HG03108 (cell line): Measurements from ENCODE around the gene DDX52.
A peak's percentile ranks its signal among the peaks of the same experiment; 100 is the strongest.
"Not testable (repeated sequence)": the region's sequence is repeated elsewhere in the genome, so short reads cannot be mapped to it uniquely, and the experiment has no call there.

Source experiments
- ATAC-seq: cut with Tn5 transposase; IDR thresholded peaks from one replicate; pipeline ENCODE4 v1.9.1; 2021; ENCODE audit warnings: moderate library complexity; ENCODE audit not compliant: unreplicated experiment

Gene DDX52

GRCh38 chr17:37657202-37657601 is 14.0 kb upstream of the DDX52 start:
- no peak for ATAC-seq

- ATAC-seq, result no peak
Measured at GRCh38 chr17:37651849-37652248, 8.6 kb upstream of the DDX52 start.

GRCh38 chr17:37650419-37651003 is 7.3 kb upstream of the DDX52 start:
- no peak for ATAC-seq

- no peak for ATAC-seq
Measured at GRCh38 chr17:37648555-37648954, 5.3 kb upstream of the DDX52 start.

- ATAC-seq, result no peak
Measured at GRCh38 chr17:37647856-37648255, 4.6 kb upstream of the DDX52 start.

GRCh38 chr17:37643869-37644268 is 623 bp upstream of the DDX52 start:
- ATAC-seq, result no peak

GRCh38 chr17:37642681-37643080 is 565 bp downstream of the DDX52 start:
- no peak for ATAC-seq

- ATAC-seq, result no peak
Measured at GRCh38 chr17:37640015-37640414, 3.2 kb downstream of the DDX52 start.

GRCh38 chr17:37637956-37638355 is 5.3 kb downstream of the DDX52 start:
- no peak for ATAC-seq

DNA sequence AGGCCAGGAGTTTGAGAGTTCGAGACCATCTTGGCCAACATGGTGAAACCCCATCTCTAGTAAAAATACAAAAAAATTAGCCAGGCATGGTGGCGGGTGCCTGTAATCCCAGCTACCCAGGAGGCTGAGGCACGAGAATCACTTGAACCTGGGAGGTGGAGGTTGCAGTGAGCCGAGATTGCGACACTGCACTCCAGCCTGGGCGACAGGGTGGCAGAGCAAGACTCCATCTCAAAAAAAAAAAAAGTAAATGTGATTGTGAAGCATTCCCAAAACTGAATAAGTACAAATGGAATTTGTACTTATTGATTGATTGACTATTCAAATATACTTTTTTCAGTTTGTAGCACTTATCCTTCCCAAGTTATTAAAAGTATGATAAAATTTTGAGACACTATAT is 26.8 kb downstream of the DDX52 start:
- not testable (repeated sequence) for ATAC-seq

DNA sequence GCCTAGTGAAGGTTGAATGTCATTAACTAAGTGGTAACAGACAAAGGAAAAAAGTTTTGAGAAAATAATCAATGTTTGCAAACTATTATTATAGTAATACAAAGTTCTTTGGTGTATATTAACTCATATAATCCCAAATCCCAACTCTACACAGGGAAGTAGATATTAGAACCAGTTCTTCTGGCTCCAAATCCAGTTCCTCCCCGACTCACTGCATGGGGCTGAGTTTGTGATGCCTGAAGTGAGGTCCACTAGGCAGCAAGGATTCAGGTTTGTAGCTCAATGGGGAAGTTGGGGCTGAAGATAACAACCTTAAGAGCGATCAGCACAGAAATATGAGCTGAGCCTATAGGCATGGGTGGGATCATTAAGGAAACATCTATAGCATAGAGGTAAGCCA is 28.4 kb downstream of the DDX52 start:
- no peak for ATAC-seq

- ATAC-seq, result no peak
Measured at GRCh38 chr17:37614391-37614790, 28.9 kb downstream of the DDX52 start.

- ATAC-seq, result no peak
Measured at GRCh38 chr17:37610971-37611370, 32.3 kb downstream of the DDX52 start.

- not testable (repeated sequence) for ATAC-seq
Measured at GRCh38 chr17:37610041-37610420, 33.2 kb downstream of the DDX52 start.

DNA sequence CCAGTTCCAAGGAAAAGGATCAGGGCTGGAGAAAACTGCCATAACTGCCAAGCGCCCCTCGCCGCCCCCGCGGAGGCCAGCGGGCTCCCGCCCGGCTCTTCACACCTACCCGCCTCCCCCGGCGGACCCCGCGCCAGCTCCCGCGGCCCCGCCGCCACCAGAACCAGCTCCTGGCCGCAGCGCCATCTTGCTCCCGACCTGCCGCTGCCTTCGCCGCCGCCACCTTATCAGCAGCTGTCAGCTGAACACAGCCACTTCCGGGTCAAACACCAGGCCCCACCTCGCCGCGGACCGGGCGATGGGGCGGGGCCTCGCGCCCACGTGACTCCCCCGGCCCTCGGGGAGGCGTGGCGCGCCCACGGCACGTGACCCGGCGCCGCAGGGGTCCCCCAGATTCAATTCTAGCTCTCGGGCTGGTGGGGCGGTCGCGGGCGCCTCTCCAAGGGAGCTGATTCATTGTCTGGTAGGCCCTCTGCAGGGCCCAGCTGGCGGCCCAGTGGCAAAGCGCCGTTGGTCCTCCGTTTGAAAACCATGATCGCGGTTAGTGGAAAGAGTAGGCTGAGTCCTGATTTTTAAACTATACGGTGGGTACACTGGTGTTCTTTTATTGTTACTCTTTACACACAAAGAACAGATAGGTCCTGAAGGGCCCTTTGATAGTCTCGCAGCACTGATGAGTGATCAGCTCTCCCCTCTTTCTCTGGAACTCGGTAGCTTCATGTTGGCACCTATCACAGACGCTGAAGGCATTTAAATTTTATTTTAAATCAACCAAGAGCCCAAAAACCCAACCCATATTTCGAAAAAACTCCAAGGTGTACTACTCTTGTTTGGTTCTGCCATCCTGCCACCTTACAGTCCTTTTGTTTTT is 33.8 kb downstream of the DDX52 start, which contains the start of gene SYNRG:
SYNRG (minus strand) TSS at position 249 of the 871 bp plus-strand sequence; CDS start at position 186, 63 bp downstream.
- peak; percentile 82 for ATAC-seq

GRCh38 chr17:37608351-37609169 is 34.7 kb downstream of the DDX52 start:
- ATAC-seq, result peak; percentile 8

- ATAC-seq, result no peak
Measured at GRCh38 chr17:37607637-37608331, 35.5 kb downstream of the DDX52 start.

GRCh38 chr17:37605813-37606505 is 37.3 kb downstream of the DDX52 start:
- ATAC-seq, result no peak

GRCh38 chr17:37605081-37605480 is 38.2 kb downstream of the DDX52 start:
- no peak for ATAC-seq

DNA sequence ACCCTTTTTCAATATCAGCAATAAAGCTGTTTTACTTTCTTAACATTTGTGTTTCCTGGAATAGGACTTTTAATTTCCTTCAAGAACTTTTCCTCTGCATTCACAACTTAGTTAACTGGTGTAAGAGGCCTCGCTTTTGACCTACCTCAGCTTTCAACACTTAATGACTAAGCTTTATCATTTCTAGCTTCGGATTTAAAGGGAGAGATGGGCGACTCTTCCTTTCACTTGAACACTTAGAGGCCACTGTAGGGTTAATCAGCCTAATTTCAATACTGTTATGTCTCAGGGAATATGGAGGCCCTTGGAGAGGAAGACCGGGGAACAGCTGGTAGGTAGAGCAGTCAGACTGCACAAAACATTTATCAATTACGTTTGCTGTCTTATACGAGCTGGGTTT is 38.7 kb downstream of the DDX52 start:
- ATAC-seq, result no peak
